Measurements from ENCODE around the gene LCN2. TPM values are rescaled to one million over a fixed set of nuclear protein-coding genes. Genes with fewer than 3 reads are reported as not detected.
A peak's percentile ranks its signal among the peaks of the same experiment; 100 is the strongest.

LCN2 gene
- total RNA-seq, 2 donors from 2014 or later, result 0.67 to 0.69 TPM

- intact Hi-C loops (cut with DNase I), result loop anchor here in 1 of 2 donors (10.0 kb wide), 1 partner anchor 237 kb away; the partner anchor contains the start of gene AK1
- peak; percentile 41 for DNase-seq (ENCODE audit: low spot score)
These were observed 37.5 kb upstream of the LCN2 start for GRCh38 chr9:128111726-128112125.

GRCh38 chr9:128113526-128114325, 35.5 kb upstream of the LCN2 start:
- DNase-seq (ENCODE audit: low spot score), result peak; percentile 76
- intact Hi-C loops (cut with DNase I), result loop anchor here in 1 of 2 donors (10.0 kb wide), 1 partner anchor 239 kb away; the partner anchor contains the start of gene AK1

GRCh38 chr9:128114326-128115186, 34.7 kb upstream of the LCN2 start:
- peak; percentile 69 for DNase-seq (ENCODE audit: low spot score)

GRCh38 chr9:128115187-128116103, 33.8 kb upstream of the LCN2 start:
- intact Hi-C loops (cut with DNase I), result loop anchor here in 1 of 2 donors (5.0 to 10.0 kb wide), 2 partner anchors 173 to 241 kb away; partner anchors contain the start of gene AK1
- DNase-seq (ENCODE audit: low spot score), result peak; percentile 65

More at GRCh38 chr9:128114326-128115186, 34.7 kb upstream of the LCN2 start:
- intact Hi-C loops (cut with DNase I), result loop anchor here in 1 of 2 donors (5.0 to 10.0 kb wide), 2 partner anchors 172 to 240 kb away; partner anchors contain the start of gene AK1

GRCh38 chr9:128116104-128117083, 32.9 kb upstream of the LCN2 start:
- peak; percentile 56 for DNase-seq (ENCODE audit: low spot score)
- intact Hi-C loops (cut with DNase I), result loop anchor here in 1 of 2 donors (5.0 to 10.0 kb wide), 2 partner anchors 174 to 242 kb away; partner anchors contain the start of gene AK1

GRCh38 chr9:128117613-128118471, 31.4 kb upstream of the LCN2 start:
- peak; percentile 99 for DNase-seq (ENCODE audit: low spot score)
- intact Hi-C loops (cut with DNase I), result loop anchor here in 1 of 2 donors (5.0 to 10.0 kb wide), 2 partner anchors 176 to 243 kb away; partner anchors contain the start of gene AK1

GRCh38 chr9:128118472-128118857, 30.8 kb upstream of the LCN2 start:
- no peak for DNase-seq (ENCODE audit: low spot score)
- intact Hi-C loops (cut with DNase I), result loop anchor here in 1 of 2 donors (5.0 to 10.0 kb wide), 2 partner anchors 176 to 244 kb away; partner anchors contain the start of gene AK1

- DNase-seq (ENCODE audit: low spot score), result peak; percentile 73
- intact Hi-C loops (cut with DNase I), result loop anchor here in 1 of 2 donors (5.0 to 10.0 kb wide), 2 partner anchors 177 to 244 kb away; partner anchors contain the start of gene AK1
These were observed 30.1 kb upstream of the LCN2 start for GRCh38 chr9:128118971-128119665.

- intact Hi-C loops (cut with DNase I), result no loop called here
- DNase-seq (ENCODE audit: low spot score), result peak; percentile 78
These were observed 29.1 kb upstream of the LCN2 start for GRCh38 chr9:128120061-128120740.

GRCh38 chr9:128120741-128121465, 28.4 kb upstream of the LCN2 start:
- DNase-seq (ENCODE audit: low spot score), result peak; percentile 73
- intact Hi-C loops (cut with DNase I), result no loop called here

GRCh38 chr9:128121466-128121810, 27.8 kb upstream of the LCN2 start:
- intact Hi-C loops (cut with DNase I), result no loop called here
- DNase-seq (ENCODE audit: low spot score), result no peak

- DNase-seq (ENCODE audit: low spot score), result peak; percentile 75
- intact Hi-C loops (cut with DNase I), result no loop called here
These were observed 27.1 kb upstream of the LCN2 start for GRCh38 chr9:128121924-128122808.

- peak; percentile 72 for DNase-seq (ENCODE audit: low spot score)
- intact Hi-C loops (cut with DNase I), result no loop called here
These were observed 26.5 kb upstream of the LCN2 start for GRCh38 chr9:128122809-128123175.

All from posterior vena cava (tissue), 2 donors.